ENCODE results near the gene FDX2.

The FDX2 gene

DNA sequence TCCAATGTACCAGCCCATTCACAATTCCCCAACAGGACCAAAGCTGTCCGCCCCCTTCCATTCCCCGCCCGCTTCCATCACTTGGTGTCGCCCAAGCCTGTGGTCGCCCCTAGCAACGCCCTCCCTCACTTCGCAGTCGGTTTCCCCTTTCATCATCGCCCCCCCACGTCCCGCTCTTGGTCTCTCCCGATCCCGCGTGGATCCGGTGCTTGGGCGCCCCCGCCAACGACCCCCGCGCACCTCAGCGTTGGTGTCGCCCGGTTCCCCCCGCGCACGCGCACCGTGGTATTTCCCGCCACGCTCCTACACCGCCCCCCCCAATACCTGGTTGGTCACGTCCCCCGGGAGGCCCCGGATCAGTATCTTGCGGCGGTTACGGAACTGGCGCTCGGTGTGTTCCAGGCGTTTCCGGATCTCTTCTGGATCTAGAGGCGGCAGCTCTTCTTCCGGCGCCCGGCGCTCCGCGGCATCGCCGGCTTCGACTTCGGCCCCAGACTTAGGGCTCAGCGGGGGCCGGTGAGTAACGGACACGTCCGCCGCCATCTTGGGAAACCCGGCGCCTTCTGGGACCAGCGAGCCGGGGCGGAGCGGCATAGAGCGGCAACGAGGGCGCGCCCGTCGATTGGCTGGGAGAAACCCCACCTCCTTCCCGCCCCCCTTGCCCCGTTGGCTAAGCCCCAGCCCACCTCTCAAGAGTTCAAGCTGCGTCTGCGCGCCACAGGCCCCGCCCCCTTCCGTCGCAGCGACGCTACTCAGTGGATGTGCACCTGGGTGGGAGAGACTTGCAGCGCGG lies 17.3 kb upstream of the FDX2 start, which contains the start of gene RAVER1:
TSS of gene RAVER1 (minus strand) at position 565 of the 793 bp plus-strand sequence. CDS start at position 543, 22 bp downstream.
- no peak for FAIRE-seq

DNA sequence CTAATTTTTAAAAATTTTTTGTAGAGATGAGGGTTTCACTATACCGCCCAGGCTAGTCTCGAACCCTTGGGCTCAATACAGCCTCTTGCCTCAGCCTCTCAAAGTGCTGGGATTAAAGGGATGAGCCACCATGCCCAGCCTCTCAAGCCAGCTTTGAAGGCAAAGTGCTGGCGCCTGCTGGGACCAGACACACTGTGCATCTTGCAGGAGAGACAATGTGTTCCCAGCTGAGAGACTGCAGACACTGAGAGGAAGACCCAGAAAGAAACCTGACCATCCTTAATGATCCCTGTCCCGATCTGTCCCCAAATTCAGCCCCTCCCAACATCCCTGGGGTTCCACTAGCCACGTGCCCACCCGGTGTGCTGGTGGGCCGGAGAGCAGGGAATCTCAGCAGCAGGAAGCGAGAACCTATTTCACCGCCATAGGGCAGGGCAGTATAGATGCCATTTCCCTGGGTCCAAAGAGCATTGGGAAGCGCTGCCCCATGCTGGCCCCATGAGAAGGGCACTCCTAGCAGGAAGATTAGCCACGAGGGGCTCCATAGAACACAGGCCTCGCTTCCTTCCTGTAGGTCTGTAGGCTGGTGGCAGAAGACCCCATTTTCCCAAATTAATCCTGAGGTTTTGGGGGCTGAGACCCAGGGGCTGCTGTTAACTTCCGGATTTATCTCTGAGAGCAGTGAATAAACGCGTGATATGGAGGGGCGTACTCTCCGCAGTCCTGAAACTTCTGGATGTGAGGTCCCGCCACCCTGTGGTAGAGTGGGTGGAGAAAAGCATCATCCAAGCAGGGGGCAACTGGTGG lies 16.5 kb upstream of the FDX2 start:
- FAIRE-seq = no peak

DNA sequence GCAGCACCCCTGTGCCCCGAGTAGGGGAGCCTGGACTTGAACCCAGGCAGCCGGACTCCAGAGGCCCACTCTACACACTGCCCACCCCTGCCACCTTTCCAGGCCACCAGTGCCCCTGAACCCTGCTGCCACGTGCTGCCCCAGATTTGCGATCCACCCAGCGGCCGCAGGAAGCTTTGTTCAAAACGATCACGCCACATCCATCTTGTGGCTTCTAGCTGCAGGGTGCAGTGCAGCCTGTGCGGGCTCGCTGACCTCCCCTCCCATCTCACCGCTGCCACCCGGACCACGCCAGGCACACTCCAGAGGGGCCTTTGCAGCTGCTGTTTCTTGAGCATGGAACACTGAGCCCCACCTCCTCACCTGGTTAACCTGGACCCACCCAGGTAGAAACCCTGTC lies 13.7 kb upstream of the FDX2 start:
- FAIRE-seq = no peak

DNA sequence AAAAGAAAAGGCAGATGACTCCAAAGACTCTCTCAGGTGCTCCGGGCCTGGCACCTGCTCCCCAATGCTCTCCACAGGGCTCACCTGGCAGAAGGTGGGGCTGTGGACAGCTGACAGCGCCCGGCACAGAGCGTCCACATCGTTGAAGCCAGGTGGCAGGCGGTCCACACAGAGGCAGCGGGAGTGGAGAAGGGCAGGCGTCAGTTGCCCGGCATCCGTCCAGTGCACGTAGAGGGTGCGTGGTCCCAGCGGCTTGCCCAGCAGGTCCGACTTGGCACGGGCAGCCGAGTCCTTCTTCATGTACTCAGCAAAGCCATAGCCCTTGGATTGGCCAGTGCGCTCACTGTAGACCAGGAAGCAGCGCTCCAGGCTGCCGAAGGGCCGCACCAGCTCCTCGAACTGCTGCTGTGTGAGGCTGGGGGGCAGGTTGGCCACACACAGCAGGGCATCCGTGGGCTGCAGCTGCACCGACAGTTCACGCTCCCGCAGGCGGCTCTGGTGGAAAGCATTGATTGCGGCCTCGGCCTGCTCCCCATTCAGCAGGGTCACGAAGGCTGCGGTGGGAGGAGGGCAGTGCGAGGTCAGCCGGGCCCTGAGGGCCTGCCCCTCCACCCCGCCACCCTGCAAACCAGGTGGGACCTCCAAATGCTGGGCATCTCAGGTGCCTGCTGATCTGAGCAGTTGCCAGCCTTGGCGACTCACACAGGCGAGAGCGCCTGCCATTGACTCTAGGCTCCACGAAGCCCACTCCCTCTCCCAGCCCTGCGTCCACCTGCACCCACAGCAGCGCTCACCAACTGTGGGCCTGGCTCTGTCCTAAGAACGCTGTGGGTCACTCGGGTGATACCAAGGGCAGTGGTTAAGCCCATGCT lies 13.0 kb upstream of the FDX2 start:
- FAIRE-seq = no peak

DNA sequence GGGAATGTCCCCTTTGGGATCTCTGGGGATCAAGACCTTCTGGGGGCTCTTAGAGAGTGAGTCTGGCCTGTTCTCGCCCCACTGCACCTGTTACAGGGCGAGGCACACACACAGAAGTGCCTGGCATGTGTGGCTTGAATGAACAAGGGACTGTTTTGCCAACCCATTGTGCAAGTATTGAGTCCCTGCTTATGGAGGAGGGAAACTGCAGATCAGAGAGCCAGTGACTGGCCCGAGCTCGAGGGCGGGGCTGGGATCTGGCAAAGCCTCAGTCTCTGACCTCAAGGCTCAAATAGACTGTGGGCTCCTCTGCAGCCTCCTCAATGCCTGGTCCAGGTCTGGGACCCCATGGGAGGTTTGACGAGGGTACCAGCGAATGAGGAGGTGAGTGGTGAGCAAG lies 12.0 kb upstream of the FDX2 start:
- no peak for FAIRE-seq

DNA sequence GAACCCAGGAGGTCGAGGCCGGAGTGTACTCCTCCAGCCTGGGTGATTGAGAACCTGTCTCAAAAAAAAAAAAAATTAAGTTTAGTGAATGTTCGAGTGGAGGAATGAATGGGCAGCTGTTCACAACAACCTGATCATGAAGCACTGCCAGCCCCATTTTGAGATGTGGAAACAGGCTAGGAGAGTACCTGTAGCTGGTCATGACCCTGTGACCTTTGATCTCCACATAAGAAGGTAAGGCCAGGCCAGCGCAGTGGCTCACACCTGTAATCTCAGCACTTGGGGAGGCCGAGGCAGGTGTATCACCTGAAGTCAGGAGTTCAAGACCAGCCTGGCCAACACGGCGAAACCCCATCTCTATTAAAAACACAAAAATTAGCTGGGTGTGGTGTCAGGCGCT lies 9.9 kb upstream of the FDX2 start:
- FAIRE-seq = no peak

DNA sequence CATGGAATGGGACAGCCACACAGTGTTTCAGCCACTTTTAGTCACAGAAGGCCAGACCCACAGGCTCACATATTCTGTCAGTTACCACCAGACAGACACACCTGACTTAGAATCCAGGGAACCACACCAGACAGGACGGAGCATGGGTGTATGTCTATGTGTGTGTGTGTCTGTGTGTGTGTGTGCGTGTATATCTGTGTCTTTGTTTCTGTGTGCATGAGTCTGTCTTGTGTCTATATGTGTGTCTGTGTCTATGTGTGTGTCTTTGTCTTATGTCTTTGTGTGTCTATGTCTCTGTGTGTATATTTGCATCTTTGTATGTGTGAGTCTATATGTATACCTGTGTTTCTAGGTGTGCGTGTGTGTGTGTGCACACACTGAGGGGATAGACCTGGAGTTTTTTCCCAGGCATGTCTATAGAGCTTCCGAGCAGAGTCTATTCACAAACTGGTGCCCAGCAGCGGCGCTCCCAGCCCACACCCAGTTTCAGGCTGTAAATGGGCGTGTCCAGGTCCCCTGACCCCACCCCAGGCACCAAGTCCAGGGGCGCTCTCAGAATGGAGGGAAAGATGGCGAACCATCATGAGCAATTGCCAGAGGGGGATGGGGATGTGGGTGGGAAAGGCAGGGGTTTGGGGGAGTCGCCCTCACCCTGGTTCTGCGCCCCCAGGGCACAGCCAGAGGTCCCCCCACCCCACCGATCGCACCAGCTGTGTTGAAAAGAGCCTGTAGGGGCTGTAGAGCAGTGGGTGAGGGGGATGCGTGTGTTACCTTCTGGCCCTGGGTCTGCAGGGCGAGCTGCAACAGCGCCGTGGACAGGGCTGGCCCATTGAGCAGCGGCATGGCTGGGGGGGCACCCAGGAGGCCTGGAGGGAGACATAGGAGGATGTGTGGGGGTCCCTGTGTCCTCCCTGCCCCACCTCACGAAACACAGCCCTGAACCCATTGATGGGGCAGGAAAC lies 6.3 kb upstream of the FDX2 start:
- FAIRE-seq = no peak

DNA sequence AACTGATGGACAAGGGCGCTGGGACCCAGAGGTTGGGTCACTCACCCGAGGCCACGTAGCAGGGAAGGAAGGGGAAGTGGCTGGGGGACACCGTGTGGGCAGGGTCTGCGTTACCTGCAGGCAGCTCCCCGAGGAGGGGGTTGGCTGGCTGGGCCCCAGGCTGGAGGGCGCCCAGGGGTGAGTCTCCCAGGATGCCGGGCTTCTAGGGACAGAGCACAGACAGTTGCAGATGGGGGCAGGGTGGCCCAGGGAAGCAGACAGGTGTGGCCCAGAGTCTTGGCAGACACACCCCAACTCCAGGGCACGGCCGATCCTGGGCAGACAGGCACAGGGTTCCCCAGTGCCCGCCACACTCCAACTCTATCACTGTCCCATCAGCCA lies 5.6 kb upstream of the FDX2 start:
- no peak for FAIRE-seq

DNA sequence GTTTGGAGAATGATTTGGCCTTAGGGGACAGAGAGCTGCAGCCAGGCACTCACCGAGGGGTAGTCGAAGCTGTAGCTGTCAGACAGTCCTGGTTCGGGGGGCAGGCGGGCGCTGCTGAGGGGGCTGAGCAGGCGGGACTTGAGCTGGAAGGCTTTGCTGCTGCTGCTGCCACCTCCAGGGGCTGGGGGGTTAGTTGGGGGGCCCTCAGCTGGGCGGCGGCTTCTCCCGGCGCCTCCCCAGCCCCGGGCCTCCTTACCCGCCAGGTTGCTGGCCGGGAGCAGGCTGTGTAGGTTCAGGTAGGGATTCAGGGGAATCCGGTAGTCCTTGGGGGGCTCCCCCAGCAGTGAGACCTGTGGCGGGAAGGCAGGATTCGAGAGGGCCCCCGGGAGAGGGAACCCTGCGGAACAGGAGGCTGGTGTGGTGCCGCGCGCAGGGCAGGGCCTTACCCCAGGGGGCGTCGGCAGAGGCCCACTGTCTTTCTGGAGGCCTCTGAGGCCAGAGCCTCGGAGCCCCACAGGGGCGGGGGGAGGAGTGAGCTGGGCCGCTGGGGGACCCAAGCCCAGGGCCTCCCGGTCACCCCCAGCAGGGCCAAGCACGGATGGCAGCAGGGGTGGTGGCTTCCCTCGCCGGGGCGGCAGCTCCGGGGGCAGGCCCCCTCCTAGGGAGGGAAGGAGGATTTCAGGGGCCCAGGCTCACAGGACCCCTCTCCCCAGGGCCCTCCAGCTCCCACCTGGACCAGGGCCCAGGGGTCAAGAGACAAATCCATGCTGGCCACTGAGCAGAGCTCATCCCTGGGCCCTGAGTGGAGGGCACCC lies 5.0 kb upstream of the FDX2 start:
- no peak for FAIRE-seq

DNA sequence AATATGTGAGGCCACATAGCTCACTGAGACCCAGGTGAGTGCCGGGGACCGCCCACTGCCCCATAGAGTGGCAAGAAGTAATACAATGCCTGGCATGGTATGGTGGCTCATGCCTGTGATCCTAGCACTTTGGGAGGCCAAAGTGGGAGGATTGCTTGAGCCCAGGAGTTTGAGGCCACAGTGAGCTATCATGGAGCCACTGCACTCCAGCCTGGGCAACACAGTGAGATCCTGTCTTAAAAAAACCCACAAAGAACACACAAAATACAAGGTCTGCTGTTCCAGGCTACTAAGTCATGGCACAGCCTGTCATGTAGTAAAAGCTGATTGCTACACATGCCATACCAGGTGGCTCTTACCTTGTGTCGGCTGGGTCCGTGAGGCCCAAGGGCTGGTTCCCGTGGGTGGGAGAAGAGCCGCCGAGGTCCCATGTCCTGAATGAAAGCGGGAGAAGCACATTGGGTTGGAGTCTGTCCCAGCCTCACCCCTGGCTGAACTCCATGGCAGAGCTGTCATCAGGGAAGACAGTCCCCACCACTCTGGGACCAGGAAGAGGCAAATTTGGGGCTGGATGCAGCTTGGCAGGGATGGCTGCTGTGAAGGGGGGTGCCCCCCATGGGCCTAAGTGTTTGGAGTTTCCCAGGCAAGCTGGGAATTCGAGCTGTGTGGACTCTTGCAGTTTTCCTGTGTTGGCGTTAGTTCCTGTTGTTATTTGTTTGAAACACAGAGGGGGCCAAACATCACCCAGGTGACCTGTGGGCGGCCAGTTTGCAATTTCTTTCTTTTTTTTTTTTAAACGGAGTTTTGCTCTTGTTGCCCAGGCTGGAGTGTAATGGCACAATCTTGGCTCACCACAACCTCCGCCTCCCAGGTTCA lies 3.2 kb upstream of the FDX2 start:
- no peak for FAIRE-seq

DNA sequence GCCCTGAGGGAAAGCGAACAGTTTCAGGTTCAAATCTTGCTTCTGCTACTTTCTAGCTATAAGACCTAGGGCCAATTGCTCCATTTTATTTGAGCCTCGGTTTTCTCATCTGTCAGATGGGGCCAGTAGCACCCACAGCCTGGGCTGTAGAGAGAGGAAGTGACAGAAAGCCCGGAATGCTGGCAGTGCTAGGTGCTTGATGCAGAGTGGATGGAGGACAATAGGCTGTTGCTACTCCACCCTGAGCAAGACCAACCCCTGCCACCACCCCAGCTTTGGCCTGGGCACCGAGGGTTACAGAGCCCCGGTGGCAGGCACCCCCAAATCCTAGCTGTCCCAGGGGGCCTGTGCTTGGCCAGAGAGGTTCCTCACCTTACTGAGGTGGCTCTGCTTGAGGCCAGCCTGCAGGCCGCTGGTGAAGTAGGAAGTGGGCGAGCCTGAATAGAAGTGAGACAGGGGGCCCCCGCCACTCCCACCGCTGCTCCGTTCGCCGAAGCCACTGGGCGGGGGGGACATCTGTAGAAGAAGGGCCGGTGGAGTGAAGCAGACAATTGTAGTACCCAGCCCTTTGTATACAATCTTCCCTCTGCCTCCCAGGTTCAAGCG lies 2.1 kb upstream of the FDX2 start:
- no peak for FAIRE-seq

DNA sequence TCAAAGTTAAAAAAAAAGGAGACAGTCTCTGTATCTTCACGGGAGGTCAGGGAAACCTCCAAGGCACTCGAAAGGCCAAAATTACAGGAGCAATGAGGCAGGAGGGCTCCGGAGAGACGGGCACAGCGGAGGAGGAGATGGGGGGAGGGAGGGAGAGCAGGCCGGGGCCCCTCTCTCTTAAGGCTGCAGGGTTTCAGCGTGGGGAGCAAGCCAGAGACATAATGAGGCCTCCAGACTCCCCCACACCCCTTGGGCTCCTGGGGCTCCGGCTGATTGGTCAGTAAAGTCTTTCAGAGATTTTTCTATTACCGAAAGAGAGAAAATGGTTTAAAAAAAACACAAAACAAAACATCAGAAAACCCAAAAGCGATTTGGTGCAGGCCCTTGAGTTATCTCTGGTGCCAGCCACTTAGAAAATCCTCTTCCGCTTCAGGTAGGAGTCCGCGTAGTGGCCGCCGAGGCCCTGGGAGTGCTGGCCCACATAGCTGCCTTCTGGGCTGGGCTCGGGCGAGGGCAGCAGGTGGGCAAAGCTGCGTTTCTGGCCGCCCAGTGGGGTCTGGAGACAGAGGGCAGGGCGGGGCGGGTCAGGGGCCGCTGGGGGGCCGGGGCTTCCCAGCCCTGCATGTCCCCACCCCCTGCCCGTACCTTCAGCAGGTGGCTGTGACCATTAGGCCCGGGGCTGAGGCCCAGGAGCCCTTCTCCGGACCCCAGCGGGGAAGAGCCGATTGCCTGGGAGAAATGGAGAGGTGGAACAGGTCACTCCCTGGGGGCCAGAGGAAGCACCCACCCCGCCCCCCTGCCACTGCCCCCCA lies 1.4 kb upstream of the FDX2 start:
- no peak for FAIRE-seq

DNA sequence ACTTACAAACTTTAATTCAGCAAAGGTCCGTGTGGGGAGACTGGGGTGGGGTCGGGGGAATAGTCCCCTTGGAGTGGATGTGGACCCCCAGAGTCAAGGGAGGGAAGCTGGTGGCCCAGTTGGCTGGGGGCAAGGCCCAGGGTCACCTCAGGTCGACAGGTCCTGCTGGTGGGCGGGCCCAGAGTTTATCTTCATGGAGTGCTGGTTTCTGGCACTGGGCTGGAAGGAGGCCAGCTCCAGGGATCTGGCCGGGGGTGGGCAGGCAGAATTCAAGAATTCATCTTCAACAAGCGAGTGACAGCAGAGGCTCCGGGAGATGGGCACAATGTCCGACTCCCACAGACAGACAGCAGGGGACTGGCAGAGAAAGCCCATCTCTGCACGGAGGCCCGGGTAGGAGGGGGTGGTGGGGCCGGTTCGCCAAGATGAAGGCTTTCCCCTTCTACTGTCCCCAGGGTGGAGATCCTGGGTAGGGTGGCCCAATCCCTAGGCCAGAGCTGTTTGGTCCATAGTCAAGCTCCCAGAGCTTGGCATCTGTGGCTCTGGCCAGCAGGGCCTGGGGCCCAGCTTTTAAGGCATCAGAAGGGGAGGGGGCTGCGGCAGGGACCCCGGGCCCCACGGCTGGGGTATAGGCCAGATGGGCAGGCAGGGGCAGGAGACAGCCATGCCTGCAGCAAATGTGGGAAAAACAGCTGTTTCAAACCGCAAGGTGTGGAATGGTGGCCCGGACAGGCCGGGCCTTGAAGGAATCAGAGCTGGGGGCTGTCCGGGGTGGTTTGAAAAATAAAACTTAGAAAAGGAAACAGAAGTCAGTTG lies 622 bp upstream of the FDX2 start:
- FAIRE-seq = no peak

DNA sequence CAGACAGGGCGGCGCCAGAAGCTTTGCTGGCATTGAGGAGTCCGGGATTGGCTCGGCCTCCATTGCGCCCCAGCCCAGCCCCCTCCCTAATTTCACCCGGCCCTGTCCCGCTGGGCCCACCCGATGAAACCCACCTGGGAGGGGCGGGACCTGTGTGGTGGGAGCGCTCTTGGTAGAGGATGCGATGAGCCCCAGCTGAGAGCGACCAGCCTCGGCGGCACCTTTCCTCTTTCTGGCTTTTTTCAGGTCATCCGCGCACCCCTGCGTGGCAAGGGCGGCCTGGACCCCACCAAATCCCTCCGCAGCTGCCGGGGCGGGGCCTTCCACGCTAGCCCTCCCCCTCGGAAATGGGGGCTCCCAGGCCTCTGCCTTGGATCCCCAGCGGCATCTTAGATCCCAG lies 6.4 kb downstream of the FDX2 start, which contains the start of gene ZGLP1:
TSS of gene ZGLP1 (minus strand) at position 393 of the 400 bp plus-strand sequence.
- FAIRE-seq = no peak

DNA sequence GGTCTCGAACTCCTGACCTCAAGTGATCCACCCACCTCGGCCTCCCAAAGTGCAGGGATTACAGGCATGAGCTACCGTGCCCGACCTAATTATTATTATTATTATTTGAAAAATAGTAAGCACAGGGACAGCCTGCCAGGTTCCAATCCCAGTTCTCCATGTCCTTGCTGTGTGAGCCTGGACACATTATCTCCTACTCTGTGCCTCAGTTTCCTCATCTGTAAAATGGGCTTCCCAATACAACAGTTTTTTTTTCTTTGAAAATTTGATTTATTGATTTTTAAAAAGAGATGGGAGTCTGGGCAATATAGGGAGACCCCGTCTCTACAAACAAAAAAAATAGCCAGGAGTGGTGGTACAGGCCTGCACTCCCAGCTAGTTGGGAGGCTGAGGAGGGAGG lies 9.5 kb downstream of the FDX2 start:
- no peak for FAIRE-seq

DNA sequence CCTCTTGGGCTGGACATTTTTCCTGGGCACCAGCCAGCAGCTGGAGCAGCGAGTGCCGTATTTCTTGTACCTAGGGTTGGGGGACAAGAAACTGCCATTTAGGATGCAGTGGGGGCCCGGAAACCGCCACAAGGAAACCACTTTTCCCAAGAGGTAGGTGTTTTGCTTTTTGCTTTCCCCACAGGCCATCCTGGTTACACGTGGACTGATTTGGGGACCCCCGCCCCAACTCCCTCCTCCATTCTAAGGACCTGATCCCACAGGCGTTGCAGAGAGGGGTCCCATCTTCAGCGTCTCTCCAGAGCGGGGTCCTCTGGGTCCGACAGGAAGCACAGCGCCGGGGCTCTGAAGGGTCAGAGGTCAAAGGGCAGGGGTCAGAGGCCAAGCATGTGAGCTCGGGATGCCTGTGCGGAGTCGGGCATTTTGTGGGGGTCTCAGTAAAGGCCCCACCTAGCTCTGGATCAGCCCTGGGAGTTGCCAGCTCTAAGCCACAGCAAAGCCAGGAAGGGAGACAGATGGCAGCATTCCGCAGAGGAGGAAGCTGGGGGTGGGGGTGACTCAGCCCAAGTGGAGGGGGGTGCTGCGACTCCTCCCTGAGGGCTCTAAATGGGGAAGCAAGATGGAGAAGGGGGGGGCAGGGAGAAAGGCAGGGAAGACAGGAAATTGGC lies 10.5 kb downstream of the FDX2 start:
- FAIRE-seq = no peak
